IMR-90 (cell line): ENCODE measurements around the gene BRPF3. TPM values are rescaled to one million over a fixed set of nuclear protein-coding genes. Genes with fewer than 3 reads are reported as not detected.
A peak's percentile ranks its signal among the peaks of the same experiment; 100 is the strongest.

Source experiments
- ATAC-seq: fragments of 200-7000 bp; cut with Tn5 transposase; 2 replicates; pipeline ENCODE4 v1.9.1; 2020; ENCODE audit warnings: low read depth, mild to moderate bottlenecking, moderate library complexity
- BruUV-seq: library from RNA; stranded (reverse); fragments of 400-500 nt; replicated peaks from 2 replicates; lab custom pipeline; 2021; lab: Mats Ljungman, UMichigan
- CTCF ChIA-PET: fragments of 300-600 bp; formaldehyde crosslinking; extraction: SDS; loops from one replicate; lab custom pipeline; 2021; ENCODE audit warnings: antibody characterized with exemption; lab: Yijun Ruan, JAX
- POLR2A ChIA-PET: fragments of 300-600 bp; sonication (Branson Sonifier 250); formaldehyde crosslinking; loops from one replicate; lab custom pipeline; 2022; ENCODE audit warnings: antibody characterized with exemption; ENCODE audit not compliant: unreplicated experiment; lab: Charles Lee
- DNase-seq: peaks from one replicate; pipeline ENCODE4 v3.0.0; 2013
- H2AFZ ChIP-seq: replicated peaks from 2 replicates; pipeline ENCODE3; 2013; ENCODE audit warnings: low read length, mild to moderate bottlenecking; ENCODE audit not compliant: poor library complexity
- H2AK5ac ChIP-seq: 2 replicates; pipeline ENCODE4 v1.6.1; 2013; ENCODE audit warnings: low read depth, low read length, inconsistent platforms
- H2AK9ac ChIP-seq: replicated peaks from 2 replicates; pipeline ENCODE3; 2013; ENCODE audit warnings: mild to moderate bottlenecking, low read depth, low read length, moderate library complexity; ENCODE audit not compliant: poor library complexity
- H2BK120ac ChIP-seq: 2 replicates; pipeline ENCODE4 v1.6.1; 2013; ENCODE audit warnings: low read depth, low read length, inconsistent platforms
- H2BK15ac ChIP-seq: 3 replicates; pipeline ENCODE4 v1.6.1; 2013; ENCODE audit warnings: low read depth, low read length, inconsistent platforms
- H2BK20ac ChIP-seq: 2 replicates; pipeline ENCODE4 v1.6.1; 2013; ENCODE audit warnings: low read depth, mild to moderate bottlenecking, inconsistent platforms, low read length, moderate library complexity
- H2BK5ac ChIP-seq: 2 replicates; pipeline ENCODE4 v1.6.1; 2013; ENCODE audit warnings: mild to moderate bottlenecking, low read depth, low read length, inconsistent platforms; ENCODE audit not compliant: poor library complexity, severe bottlenecking
- H3K14ac ChIP-seq: replicated peaks from 2 replicates; pipeline ENCODE4 v1.6.1; 2013; ENCODE audit warnings: low read depth, low read length, inconsistent platforms
- H3K18ac ChIP-seq: 2 replicates; pipeline ENCODE4 v1.6.1; 2013; ENCODE audit warnings: low read depth, low read length, control low read depth
- H3K23ac ChIP-seq: 2 replicates; pipeline ENCODE4 v1.6.1; 2013; ENCODE audit warnings: low read depth, low read length, inconsistent platforms
- H3K27ac ChIP-seq: 2 replicates; pipeline ENCODE4 v1.5.1; 2013; ENCODE audit warnings: mild to moderate bottlenecking, control low read depth, low read length; ENCODE audit not compliant: insufficient read depth
- H3K27me3 ChIP-seq: 2 replicates; pipeline ENCODE4 v1.6.1; 2013; ENCODE audit warnings: low read length; ENCODE audit not compliant: control insufficient read depth, insufficient read depth
- H3K36me3 ChIP-seq: 2 replicates; pipeline ENCODE4 v1.6.1; 2013; ENCODE audit warnings: low read length, mixed read lengths; ENCODE audit not compliant: control insufficient read depth, insufficient read depth
- H3K4ac ChIP-seq: 2 replicates; pipeline ENCODE4 v1.6.1; 2013; ENCODE audit warnings: low read depth, low read length, inconsistent platforms
- H3K4me1 ChIP-seq: 2 replicates; pipeline ENCODE4 v1.6.1; 2013; ENCODE audit warnings: low read length, mixed read lengths; ENCODE audit not compliant: control insufficient read depth, insufficient read depth
- H3K4me2 ChIP-seq: 2 replicates; pipeline ENCODE4 v1.6.1; 2013; ENCODE audit warnings: low read depth, mild to moderate bottlenecking, control low read depth, low read length, moderate library complexity
- H3K4me3 ChIP-seq: 2 replicates; pipeline ENCODE4 v1.5.1; 2013; ENCODE audit warnings: low read depth, mild to moderate bottlenecking, control low read depth, low read length, moderate library complexity; ENCODE audit not compliant: insufficient read depth
- H3K56ac ChIP-seq: 2 replicates; pipeline ENCODE4 v1.6.1; 2013; ENCODE audit warnings: low read length, inconsistent platforms; ENCODE audit not compliant: insufficient read depth; ENCODE audit errors: extremely low read depth
- H3K79me1 ChIP-seq, 2 experiments: 2 replicates each; pipeline ENCODE4 v1.6.1; 2013; ENCODE audit warnings: low read length in 2 of 2, inconsistent platforms in 1 of 2, low read depth in 1 of 2
- H3K9ac ChIP-seq: 2 replicates; pipeline ENCODE4 v1.6.1; 2013; ENCODE audit warnings: low read depth, low read length, control low read depth
- H3K9me1 ChIP-seq: 2 replicates; pipeline ENCODE4 v1.6.1; 2013; ENCODE audit warnings: low read length, inconsistent platforms; ENCODE audit not compliant: insufficient read depth
- H3K9me3 ChIP-seq: 2 replicates; pipeline ENCODE4 v1.6.1; 2013; ENCODE audit warnings: low read length; ENCODE audit not compliant: control insufficient read depth, insufficient read depth
- H4K20me1 ChIP-seq: 2 replicates; pipeline ENCODE4 v1.6.1; 2013; ENCODE audit warnings: low read length, inconsistent platforms; ENCODE audit not compliant: insufficient read depth
- H4K5ac ChIP-seq: 2 replicates; pipeline ENCODE4 v1.6.1; 2013; ENCODE audit warnings: mild to moderate bottlenecking, low read depth, low read length, control low read depth
- H4K8ac ChIP-seq, 2 experiments: 2 replicates each; pipeline ENCODE4 v1.6.1; 2013; ENCODE audit warnings: low read depth in 2 of 2, low read length in 2 of 2, control low read depth in 1 of 2, inconsistent platforms in 1 of 2
- H4K91ac ChIP-seq: 2 replicates; pipeline ENCODE4 v1.6.1; 2013; ENCODE audit warnings: low read depth, low read length, inconsistent platforms; ENCODE audit not compliant: insufficient read depth
- BHLHE40 ChIP-seq: fragments of 150-350 bp; IDR thresholded peaks from 2 replicates; pipeline ENCODE4 v1.6.1; 2016; ENCODE audit warnings: mild to moderate bottlenecking, low read depth, low read length
- CHD1 ChIP-seq: IDR thresholded peaks from 2 replicates; pipeline ENCODE4 v1.6.1; 2012; ENCODE audit warnings: low read depth, low read length, improper control_type of control experiment
- FOS ChIP-seq: fragments of 150-350 bp; IDR thresholded peaks from 2 replicates; pipeline ENCODE4 v1.6.1; 2016; ENCODE audit warnings: low read depth, low read length
- MAFK ChIP-seq: IDR thresholded peaks from 2 replicates; pipeline ENCODE4 v1.6.1; 2012; ENCODE audit warnings: low read depth, low read length, improper control_type of control experiment
- POLR2A ChIP-seq: IDR thresholded peaks from 2 replicates; pipeline ENCODE4 v1.6.1; 2012; ENCODE audit warnings: mild to moderate bottlenecking, low read depth, low read length
- RAD21 ChIP-seq: IDR thresholded peaks from 2 replicates; pipeline ENCODE4 v1.6.1; 2012; ENCODE audit warnings: low read length, improper control_type of control experiment
- WGBS, 2 experiments: methylation state at CpG; one replicate each; pipeline versions ENCODE4 v1.1.5 to v1.1.7; 2013; ENCODE audit warnings: missing lambda C conversion rate in 2 of 2; ENCODE audit not compliant: insufficient read length in 1 of 2; ENCODE audit errors: extremely low coverage in 2 of 2; 5-methylcytosine and 5-hydroxymethylcytosine counted together
- dilution Hi-C: fragments of 300-500 bp; cut with HindIII; formaldehyde crosslinking; loops from one replicate; pipeline ENCODE4 v1.14.3; 2018; ENCODE audit warnings: low sequenced_read_pairs; ENCODE audit not compliant: unreplicated experiment
- in situ Hi-C: fragments of 300-500 bp; cut with MboI; formaldehyde crosslinking; loops from 3 replicates; pipeline ENCODE4 v1.14.3; 2019; ENCODE audit warnings: low sequenced_read_pairs, inconsistent platforms, mixed read lengths
- intact Hi-C: fragments of 100-400 bp; cut with micrococcal nuclease; formaldehyde crosslinking; loops from 2 replicates; pipeline ENCODE4 v1.10.0; 2022
- polyA plus RNA-seq, 3 experiments: library from polyadenylated mRNA; depleted of rRNA; stranded (reverse); fragments of >200 nt; gene quantifications; 2 replicates each; pipeline ENCODE4 v1.2.3, GENCODE V29; 2012; ENCODE audit warnings: low replicate concordance in 1 of 3
- total RNA-seq: library from RNA; depleted of rRNA; stranded (reverse); fragments of >200 nt; gene quantifications from 2 replicates; pipeline ENCODE4 v1.2.3, GENCODE V29; 2012

The BRPF3 gene
- total and polyA plus RNA-seq, 2 of the 4 experiments (the other 2 are of a cell fraction) = 10.2 to 17.2 TPM

GRCh38 chr6:36244641-36245280 lies 48.2 kb downstream of the BRPF3 start:
- no peaks in the 10 kb centered on the region for H4K20me1 ChIP-seq
- intact Hi-C loops (no loop called here), dilution Hi-C loops (no loop called here), in situ Hi-C loops (no loop called here)
- POLR2A ChIA-PET = no interaction called here
- no peak overlapping the region; the same call in 1 of the 2 replicates for H3K4ac ChIP-seq
- no peak overlapping the region for H3K4me3 ChIP-seq
- H3K36me3 ChIP-seq = no peaks in the 10 kb centered on the region
- no peak overlapping the region for H3K56ac ChIP-seq
- CTCF ChIA-PET = no interaction called here
- H2BK20ac ChIP-seq = no peak overlapping the region
- TF ChIP-seq FOS (no peak), CHD1 (no peak), POLR2A (no peak), RAD21 (no peak), MAFK (no peak), BHLHE40 (no peak)
- no peak overlapping the region for H4K5ac ChIP-seq
- H2AFZ ChIP-seq = peak overlapping the region; percentile 75
- H2AK9ac ChIP-seq = no peak overlapping the region
- 0 out of 2 replicates have a peak overlapping the region, but pooled peaks have one; percentile 10 for H3K23ac ChIP-seq
- H4K91ac ChIP-seq = no peak overlapping the region; the same call in 1 of the 2 replicates
- H2BK15ac ChIP-seq = no peak overlapping the region
- no peak overlapping the region; the same call in 1 of the 2 replicates for H2AK5ac ChIP-seq
- ATAC-seq (no peak), DNase-seq (peak; percentile 36)
- H3K14ac ChIP-seq = 0 out of 2 replicates have a peak overlapping the region, but pooled peaks have one; percentile 33
- BruUV-seq = no TSS peak
- H2BK120ac ChIP-seq = no peak overlapping the region
- no peaks in the 10 kb centered on the region for H3K9me3 ChIP-seq
- no peak overlapping the region; a peak in 1 of 4 replicates for H4K8ac ChIP-seq
- no peaks in the 10 kb centered on the region for H3K79me1 ChIP-seq
- no peak overlapping the region for H3K4me2 ChIP-seq
- no peak overlapping the region for H3K18ac ChIP-seq
- H3K9ac ChIP-seq = no peak overlapping the region
- H2BK5ac ChIP-seq = no peak overlapping the region
- WGBS, 2 experiments = 67% methylated on average over 3 of the region's 8 CpGs; no CpG with 5 or more reads in 1 of the 2 experiments
- peaks cover 16% of the 10 kb centered on the region for H3K9me1 ChIP-seq
- H3K27me3 ChIP-seq = no peaks in the 10 kb centered on the region
- H3K27ac ChIP-seq = no peak overlapping the region
- H3K4me1 ChIP-seq = peaks cover 14% of the 10 kb centered on the region
